Measurements from ENCODE around the gene ZBTB7C.

The ZBTB7C gene

GRCh38 chr18:48140731-48141130, 268.5 kb downstream of the ZBTB7C start:
- no peak for DNase-seq (ENCODE audit: extremely low read depth, low read depth)
- TF ChIP-seq CTCF (IDR thresholded peaks at IDR 0.05; ENCODE audit: low read depth, low read length, missing control alignments) = no peak
- H3K4me3 ChIP-seq (replicated peaks; ENCODE audit: low read depth, low read length) = no peak overlapping the region

- no peak for TF ChIP-seq CTCF (IDR thresholded peaks at IDR 0.05; ENCODE audit: low read depth, low read length, missing control alignments)
- H3K4me3 ChIP-seq (replicated peaks; ENCODE audit: low read depth, low read length) = no peak overlapping the region
- no peak for DNase-seq (ENCODE audit: extremely low read depth, low read depth)
Measured at GRCh38 chr18:48139431-48140347, 269.5 kb downstream of the ZBTB7C start.

- no peak for DNase-seq (ENCODE audit: extremely low read depth, low read depth)
- H3K4me3 ChIP-seq (replicated peaks; ENCODE audit: low read depth, low read length) = no peak overlapping the region
- no peak for TF ChIP-seq CTCF (IDR thresholded peaks at IDR 0.05; ENCODE audit: low read depth, low read length, missing control alignments)
Measured at GRCh38 chr18:48138660-48139430, 270.3 kb downstream of the ZBTB7C start.

GRCh38 chr18:48138210-48138609, 271.0 kb downstream of the ZBTB7C start:
- TF ChIP-seq CTCF (IDR thresholded peaks at IDR 0.05; ENCODE audit: low read depth, low read length, missing control alignments) = no peak
- H3K4me3 ChIP-seq (replicated peaks; ENCODE audit: low read depth, low read length) = no peak overlapping the region
- DNase-seq (ENCODE audit: extremely low read depth, low read depth) = no peak

GRCh38 chr18:48137374-48138081, 271.7 kb downstream of the ZBTB7C start:
- DNase-seq (ENCODE audit: extremely low read depth, low read depth) = no peak
- no peak overlapping the region for H3K4me3 ChIP-seq (replicated peaks; ENCODE audit: low read depth, low read length)
- TF ChIP-seq CTCF (IDR thresholded peaks at IDR 0.05; ENCODE audit: low read depth, low read length, missing control alignments) = no peak

GRCh38 chr18:48136827-48137373, 272.3 kb downstream of the ZBTB7C start:
- TF ChIP-seq CTCF (IDR thresholded peaks at IDR 0.05; ENCODE audit: low read depth, low read length, missing control alignments) = no peak
- no peak for DNase-seq (ENCODE audit: extremely low read depth, low read depth)
- H3K4me3 ChIP-seq (replicated peaks; ENCODE audit: low read depth, low read length) = no peak overlapping the region

Measured in HFF-Myc (cell line).